K562 (cell line): ENCODE results near the gene APOM. TPM values are rescaled to one million over a fixed set of nuclear protein-coding genes. Genes with fewer than 3 reads are reported as not detected.

Source experiments
- ARID2 ChIP-seq: fragments of 450-650 bp; IDR thresholded peaks from 2 replicates; pipeline ENCODE4 v1.6.1; 2017; ENCODE audit warnings: antibody characterized with exemption, mild to moderate bottlenecking
- ATF6 ChIP-seq: sonication (generic); formaldehyde crosslinking; IDR thresholded peaks from 2 replicates; pipeline ENCODE4 v1.4.0; 2020; ENCODE audit warnings: mild to moderate bottlenecking, missing genetic modification reagents
- EP400 ChIP-seq: fragments of 450-650 bp; IDR thresholded peaks from 2 replicates; pipeline ENCODE4 v1.6.1; 2017; ENCODE audit warnings: antibody characterized with exemption, mild to moderate bottlenecking, moderate library complexity
- ESRRA ChIP-seq: fragments of 450-650 bp; IDR thresholded peaks from 2 replicates; pipeline ENCODE4 v1.6.1; 2014; ENCODE audit warnings: low read depth, mild to moderate bottlenecking, moderate library complexity, borderline replicate concordance
- FOXA3 ChIP-seq, 2 experiments: fragments of 450-650 bp in 1 of 2; sonication (generic) in 1 of 2; formaldehyde crosslinking; IDR thresholded peaks in 1 of 2; conservative IDR thresholded peaks in 1 of 2; 2 replicates each; pipeline versions ENCODE4 v1.4.0 to v1.8.0; 2020 to 2022; ENCODE audit warnings: mild to moderate bottlenecking in 2 of 2, missing genetic modification reagents in 1 of 2
- HBP1 ChIP-seq: fragments of 450-650 bp; formaldehyde crosslinking; IDR thresholded peaks from 2 replicates; pipeline ENCODE4 v1.4.0; 2022; ENCODE audit warnings: missing genetic modification characterization
- NCOA6 ChIP-seq: fragments of 450-650 bp; IDR thresholded peaks from 2 replicates; pipeline ENCODE4 v1.6.1; 2017; ENCODE audit warnings: mild to moderate bottlenecking
- NFATC3 ChIP-seq: fragments of 450-650 bp; IDR thresholded peaks from 2 replicates; pipeline ENCODE4 v1.6.1; 2017; ENCODE audit warnings: mild to moderate bottlenecking
- NR2C2 ChIP-seq, 2 experiments: fragments of 200-800 bp in 1 of 2; sonication (Bioruptor generic) in 1 of 2; sonication (generic) in 1 of 2; formaldehyde crosslinking in 1 of 2; IDR thresholded peaks; 2 replicates each; pipeline versions ENCODE4 v1.6.1 to v1.8.0; 2016 to 2022; ENCODE audit warnings: mild to moderate bottlenecking in 1 of 2, missing compliant biosample characterization in 1 of 2, missing genetic modification characterization in 1 of 2, missing genetic modification reagents in 1 of 2
- OTX1 ChIP-seq: fragments of 450-650 bp; formaldehyde crosslinking; IDR thresholded peaks from 2 replicates; pipeline ENCODE4 v1.4.0; 2022; ENCODE audit warnings: mild to moderate bottlenecking
- TAL1 ChIP-seq: fragments of 450-650 bp; IDR thresholded peaks from 2 replicates; pipeline ENCODE4 v1.6.1; 2016; ENCODE audit warnings: mild to moderate bottlenecking
- ZNF398 ChIP-seq: fragments of 250-450 bp; sonication (Bioruptor Pico); IDR thresholded peaks from 2 replicates; pipeline ENCODE4 v1.8.0; 2021; ENCODE audit warnings: moderate library complexity, mild to moderate bottlenecking, inconsistent platforms
- ZNF609 ChIP-seq: sonication (generic); formaldehyde crosslinking; IDR thresholded peaks from 2 replicates; pipeline ENCODE4 v1.8.1; 2023; ENCODE audit warnings: missing genetic modification reagents, mild to moderate bottlenecking, borderline replicate concordance
- ZNF830 ChIP-seq: fragments of 250-450 bp; sonication (Bioruptor Pico); IDR thresholded peaks from 2 replicates; pipeline ENCODE4 v1.5.0; 2021; ENCODE audit warnings: mild to moderate bottlenecking
- ZSCAN32 ChIP-seq: fragments of 450-650 bp; formaldehyde crosslinking; IDR thresholded peaks from 2 replicates; pipeline ENCODE4 v1.4.0; 2020; ENCODE audit warnings: mild to moderate bottlenecking, moderate library complexity
- polyA plus RNA-seq, 8 experiments: library from polyadenylated mRNA; depleted of rRNA in 4 of 8; stranded (reverse) in 5 of 8; unstranded in 3 of 8; fragments of >200 nt; fragmentation: Nextera tagmentation in 2 of 8; fragmentation: Illumina TruSeq in 1 of 8; extraction: Ambion mirVana in 2 of 8; extraction: Trizol in 1 of 8; gene quantifications; 2 replicates each; pipeline versions ENCODE4 v1.2.1 to v1.2.3, GENCODE V29; 2011 to 2014; ENCODE audit warnings: inconsistent platforms in 1 of 8, missing spikeins in 1 of 8
- total RNA-seq, 7 experiments: library from RNA; depleted of rRNA in 6 of 7; stranded (reverse); fragments of >200 nt in 6 of 7; fragmentation: Illumina TruSeq in 2 of 7; extraction: Trizol in 2 of 7; gene quantifications; 2 replicates each; pipeline versions ENCODE4 v1.2.1 to v1.2.3, GENCODE V29; 2011 to 2021; ENCODE audit warnings: low replicate concordance in 1 of 7

APOM gene
- total and polyA plus RNA-seq, 9 of the 15 experiments (the other 6 are each of a cell fraction or from before 2014, with no cell fraction given), result 5.7 to 24.3 (median 10.4) TPM

- no peak for TF ChIP-seq ZNF398 (CRISPR knock-in tag)
- TF ChIP-seq EP400, result no peak
- peak; percentile 72 for TF ChIP-seq OTX1 (CRISPR knock-in tag)
- 0 out of 2 replicates have a peak, but pooled peaks have one; percentile 6 for TF ChIP-seq TAL1
- peak; percentile 79 for TF ChIP-seq NFATC3
- TF ChIP-seq ZNF830, result peak; percentile 26; the same call in 1 of the 2 replicates
- TF ChIP-seq FOXA3 (CRISPR knock-in tag; conservative IDR thresholded peaks at IDR 0.05 in 1 of 2, IDR thresholded peaks at IDR 0.05 in 1 of 2), result 0 out of 4 replicates have a peak, but pooled peaks of 1 of the 2 experiments have one; percentile 59
- peak; percentile 56; the same call in 1 of the 2 replicates for TF ChIP-seq HBP1 (CRISPR knock-in tag)
- peak; percentile 81 for TF ChIP-seq ESRRA
- peak; percentile 79; the same call in 1 of the 2 replicates for TF ChIP-seq ZNF609 (CRISPR knock-in tag)
- no peak for TF ChIP-seq NCOA6
- TF ChIP-seq ATF6 (CRISPR knock-in tag), result no peak; the same call in 1 of the 2 replicates
- peak; percentile 42; the same call in 1 of the 2 replicates for TF ChIP-seq NR2C2 (CRISPR knock-in tag; IDR thresholded peaks at IDR 0.05)
- TF ChIP-seq NR2C2 (tag; IDR thresholded peaks at IDR 0.05), result peak; percentile 98
- TF ChIP-seq ZSCAN32 (CRISPR knock-in tag), result no peak
- TF ChIP-seq ARID2, result peak; percentile 54; the same call in 1 of the 2 replicates
These were observed 2.6 kb upstream of the APOM start (continued) for GRCh38 chr6:31652925-31653724.
